Mononuclear cell (primary cell): ENCODE measurements around the gene FRMD4A. TPM values are rescaled to one million over a fixed set of nuclear protein-coding genes. Genes with fewer than 3 reads are reported as not detected.

ENCODE experiments used
- H3K27me3 ChIP-seq: 2 replicates; pipeline ENCODE4 v1.6.0; 2011; ENCODE audit warnings: low read length, control low read depth; ENCODE audit not compliant: insufficient read depth
- H3K4me1 ChIP-seq: 2 replicates; pipeline ENCODE4 v1.5.1; 2011; ENCODE audit warnings: mild to moderate bottlenecking, low read length, control low read depth; ENCODE audit not compliant: insufficient read depth
- H3K4me3 ChIP-seq: 2 replicates; pipeline ENCODE4 v1.5.1; 2011; ENCODE audit warnings: mild to moderate bottlenecking, low read length, moderate library complexity
- H3K9me3 ChIP-seq: 2 replicates; pipeline ENCODE4 v1.5.1; 2011; ENCODE audit warnings: low read depth, mild to moderate bottlenecking, control low read depth, low read length
- total RNA-seq: library from RNA; depleted of rRNA; stranded (reverse); fragments of >200 nt; gene quantifications from one replicate; pipeline ENCODE4 v1.2.3, GENCODE V29; 2012

FRMD4A gene
- total RNA-seq, 1 donor: 0.63 TPM

GRCh38 chr10:13678101-13678843 is 652.5 kb downstream of the FRMD4A start:
- Histone ChIP-seq H3K4me3 (no peak overlapping the region), H3K27me3 (no peaks in the 10 kb centered on the region), H3K9me3 (no peaks in the 10 kb centered on the region), H3K4me1 (no peaks in the 10 kb centered on the region)

- Histone ChIP-seq H3K4me1 (no peaks in the 10 kb centered on the region), H3K9me3 (no peaks in the 10 kb centered on the region), H3K4me3 (no peak overlapping the region), H3K27me3 (no peaks in the 10 kb centered on the region)
These were observed 655.8 kb downstream of the FRMD4A start for GRCh38 chr10:13674645-13675588.

- Histone ChIP-seq H3K27me3 (no peaks in the 10 kb centered on the region), H3K9me3 (no peaks in the 10 kb centered on the region), H3K4me3 (no peak overlapping the region), H3K4me1 (no peaks in the 10 kb centered on the region)
These were observed 657.6 kb downstream of the FRMD4A start for GRCh38 chr10:13673156-13673555.

GRCh38 chr10:13672548-13672947 is 658.2 kb downstream of the FRMD4A start:
- Histone ChIP-seq H3K4me3 (no peak overlapping the region), H3K9me3 (no peaks in the 10 kb centered on the region), H3K4me1 (no peaks in the 10 kb centered on the region)

GRCh38 chr10:13671904-13672303 is 658.8 kb downstream of the FRMD4A start:
- Histone ChIP-seq H3K9me3 (no peaks in the 10 kb centered on the region), H3K27me3 (no peaks in the 10 kb centered on the region), H3K4me1 (no peaks in the 10 kb centered on the region)

More at GRCh38 chr10:13672548-13672947, 658.2 kb downstream of the FRMD4A start:
- H3K27me3 ChIP-seq: no peaks in the 10 kb centered on the region

GRCh38 chr10:13670311-13670710 is 660.4 kb downstream of the FRMD4A start:
- no peaks in the 10 kb centered on the region for H3K4me1 ChIP-seq
- H3K27me3 ChIP-seq: no peaks in the 10 kb centered on the region
- H3K9me3 ChIP-seq: no peaks in the 10 kb centered on the region
- no peak overlapping the region for H3K4me3 ChIP-seq

More at GRCh38 chr10:13671904-13672303, 658.8 kb downstream of the FRMD4A start:
- H3K4me3 ChIP-seq: no peak overlapping the region

- H3K4me3 ChIP-seq: no peak overlapping the region
- no peaks in the 10 kb centered on the region for H3K4me1 ChIP-seq
- no peaks in the 10 kb centered on the region for H3K9me3 ChIP-seq
- no peaks in the 10 kb centered on the region for H3K27me3 ChIP-seq
These were observed 660.8 kb downstream of the FRMD4A start for GRCh38 chr10:13669901-13670300.

- Histone ChIP-seq H3K9me3 (no peaks in the 10 kb centered on the region), H3K27me3 (no peaks in the 10 kb centered on the region), H3K4me1 (no peaks in the 10 kb centered on the region), H3K4me3 (no peak overlapping the region)
These were observed 661.4 kb downstream of the FRMD4A start for GRCh38 chr10:13669182-13669855.

GRCh38 chr10:13668126-13668525 is 662.6 kb downstream of the FRMD4A start:
- Histone ChIP-seq H3K9me3 (no peaks in the 10 kb centered on the region), H3K27me3 (no peaks in the 10 kb centered on the region), H3K4me1 (no peaks in the 10 kb centered on the region), H3K4me3 (no peak overlapping the region)

- Histone ChIP-seq H3K4me3 (no peak overlapping the region), H3K9me3 (no peaks in the 10 kb centered on the region), H3K4me1 (no peaks in the 10 kb centered on the region), H3K27me3 (no peaks in the 10 kb centered on the region)
These were observed 665.0 kb downstream of the FRMD4A start for GRCh38 chr10:13665516-13666262.

- Histone ChIP-seq H3K27me3 (no peaks in the 10 kb centered on the region), H3K9me3 (no peaks in the 10 kb centered on the region), H3K4me1 (peaks cover 17% of the 10 kb centered on the region), H3K4me3 (no peak overlapping the region)
These were observed 669.5 kb downstream of the FRMD4A start for GRCh38 chr10:13661256-13661655.

- Histone ChIP-seq H3K9me3 (no peaks in the 10 kb centered on the region), H3K4me1 (peaks cover 17% of the 10 kb centered on the region), H3K4me3 (no peak overlapping the region), H3K27me3 (no peaks in the 10 kb centered on the region)
These were observed 670.2 kb downstream of the FRMD4A start for GRCh38 chr10:13660551-13660920.

- H3K4me3 ChIP-seq: no peak overlapping the region
- H3K9me3 ChIP-seq: no peaks in the 10 kb centered on the region
- H3K4me1 ChIP-seq: peaks cover 17% of the 10 kb centered on the region
- H3K27me3 ChIP-seq: no peaks in the 10 kb centered on the region
These were observed 670.7 kb downstream of the FRMD4A start for GRCh38 chr10:13659887-13660550.
